HepG2 (cell line): ENCODE results near the gene CTDSP1. TPM values are rescaled to one million over a fixed set of nuclear protein-coding genes. Genes with fewer than 3 reads are reported as not detected.

Experiments used
- ATAC-seq: fragments of 200-7000 bp; cut with Tn5 transposase; 3 replicates; pipeline ENCODE4 v1.9.1; 2020; ENCODE audit warnings: mild to moderate bottlenecking, moderate library complexity
- BruUV-seq: library from RNA; stranded (reverse); fragments of 400-500 nt; replicated peaks from 2 replicates; lab custom pipeline; 2021; lab: Mats Ljungman, UMichigan
- CTCF ChIA-PET: fragments of 300-600 bp; formaldehyde crosslinking; extraction: SDS; loops from one replicate; lab custom pipeline; 2021; ENCODE audit warnings: low total read pairs, inconsistent platforms, low intra/inter-chr PET ratio; lab: Yijun Ruan, JAX
- POLR2A ChIA-PET: fragments of 350-600 bp; sonication (Branson Sonifier 250); formaldehyde crosslinking; loops from one replicate; lab custom pipeline; 2020; ENCODE audit warnings: antibody characterized with exemption, inconsistent platforms; lab: Yijun Ruan, JAX
- DNase-seq: peaks from one replicate; pipeline ENCODE4 v3.0.0-alpha.2; 2015; ENCODE audit warnings: low spot score
- FAIRE-seq: peaks from 3 replicates; lab custom pipeline; 2011; peaks lifted over from hg19 to GRCh38; lab: Jason Lieb, UNC
- H2AFZ ChIP-seq: one replicate; pipeline ENCODE4 v1.6.1; 2011; ENCODE audit warnings: low read length, inconsistent platforms
- H3K27ac ChIP-seq: fragments of 300-600 bp; 3 replicates; pipeline ENCODE4 v1.8.0; 2011; ENCODE audit warnings: mixed run types, mild to moderate bottlenecking, mixed read lengths, low read length, inconsistent platforms; ENCODE audit not compliant: insufficient read depth; ENCODE audit errors: extremely low read length
- H3K27me3 ChIP-seq, 2 experiments: fragments of 200-600 bp in 1 of 2; 2 replicates in 1 of 2; 3 replicates in 1 of 2; pipeline versions ENCODE4 v1.6.0 to v1.8.0; 2011; ENCODE audit warnings: low read length in 2 of 2, mild to moderate bottlenecking in 2 of 2, moderate library complexity in 2 of 2, inconsistent platforms in 1 of 2; ENCODE audit not compliant: insufficient read depth in 2 of 2, control insufficient read depth in 1 of 2
- H3K36me3 ChIP-seq, 2 experiments: fragments of 200-600 bp in 1 of 2; replicated peaks in 1 of 2; 2 replicates in 1 of 2; 3 replicates in 1 of 2; pipeline versions ENCODE4 v1.5.1 to v1.8.0; 2011; ENCODE audit warnings: low read length in 2 of 2, inconsistent platforms in 1 of 2; ENCODE audit not compliant: insufficient read depth in 2 of 2, control insufficient read depth in 1 of 2
- H3K4me1 ChIP-seq: 2 replicates; pipeline ENCODE4 v1.5.1; 2012; ENCODE audit warnings: low read length, inconsistent platforms; ENCODE audit not compliant: insufficient read depth
- H3K4me2 ChIP-seq: 2 replicates; pipeline ENCODE4 v1.6.0; 2011; ENCODE audit warnings: low read depth, low read length, inconsistent platforms
- H3K4me3 ChIP-seq, 3 experiments: fragments of 200-600 bp in 1 of 3; sonication (generic), shearing (Covaris generic) in 1 of 3; replicated peaks in 1 of 3; 2 replicates each; pipeline ENCODE4 v1.5.1; 2011 to 2016; ENCODE audit warnings: low read length in 3 of 3, inconsistent platforms in 2 of 3, low read depth in 2 of 3, mild to moderate bottlenecking in 2 of 3, control low read depth in 1 of 3, mixed read lengths in 1 of 3; ENCODE audit not compliant: insufficient read depth in 1 of 3
- H3K79me2 ChIP-seq: one replicate; pipeline ENCODE4 v1.6.1; 2011; ENCODE audit warnings: low read length, inconsistent platforms; ENCODE audit not compliant: insufficient read depth
- H3K9ac ChIP-seq: 2 replicates; pipeline ENCODE4 v1.6.0; 2011; ENCODE audit warnings: mild to moderate bottlenecking, low read depth, low read length, inconsistent platforms; ENCODE audit not compliant: insufficient read depth
- H3K9me3 ChIP-seq: 2 replicates; pipeline ENCODE4 v1.5.1; 2012; ENCODE audit warnings: mild to moderate bottlenecking, low read length
- H4K20me1 ChIP-seq: 2 replicates; pipeline ENCODE4 v1.6.0; 2011; ENCODE audit warnings: inconsistent platforms, mild to moderate bottlenecking, low read length, moderate library complexity; ENCODE audit not compliant: insufficient read depth
- CENPX ChIP-seq: sonication (generic); formaldehyde crosslinking; IDR thresholded peaks from 2 replicates; pipeline ENCODE4 v1.9.0; 2021; ENCODE audit warnings: mild to moderate bottlenecking, missing genetic modification reagents, moderate library complexity
- MIER2 ChIP-seq: IDR thresholded peaks from 2 replicates; pipeline ENCODE4 v1.6.1; 2016; ENCODE audit warnings: missing biosample characterization, missing genetic modification reagents
- RARG ChIP-seq: sonication (generic); formaldehyde crosslinking; IDR thresholded peaks from 2 replicates; pipeline ENCODE4 v1.4.0; 2020; ENCODE audit warnings: low read depth, mild to moderate bottlenecking, missing genetic modification reagents
- SMAD9 ChIP-seq: sonication (generic); formaldehyde crosslinking; IDR thresholded peaks from 2 replicates; pipeline ENCODE4 v1.5.1; 2020; ENCODE audit warnings: mild to moderate bottlenecking, missing genetic modification reagents
- SNRNP70 ChIP-seq: fragments of 200-400 bp; formaldehyde crosslinking; IDR thresholded peaks from 2 replicates; pipeline ENCODE4 v1.6.1; 2017; ENCODE audit warnings: mild to moderate bottlenecking, low read depth, low read length, moderate library complexity
- ZNF549 ChIP-seq: sonication (generic); formaldehyde crosslinking; IDR thresholded peaks from 2 replicates; pipeline ENCODE4 v1.5.0; 2020; ENCODE audit warnings: missing genetic modification reagents
- ZNF629 ChIP-seq: sonication (generic); formaldehyde crosslinking; conservative IDR thresholded peaks from 2 replicates; pipeline ENCODE4 v1.5.0; 2020; ENCODE audit warnings: missing genetic modification reagents
- WGBS: methylation state at CpG from one replicate; pipeline ENCODE4 v1.1.6; 2017; ENCODE audit warnings: low lambda C conversion rate; 5-methylcytosine and 5-hydroxymethylcytosine counted together
- in situ Hi-C: cut with HindIII; loops from 2 replicates; pipeline ENCODE4 v1.10.0; 2017; ENCODE audit warnings: low pct_unique_long_range_greater_than_20kb; ENCODE audit not compliant: extremely low pct_ligation_motif_present
- intact Hi-C: fragments of 100-400 bp; cut with micrococcal nuclease; formaldehyde crosslinking; loops from one replicate; pipeline ENCODE4 v1.10.0; 2022; ENCODE audit not compliant: unreplicated experiment
- polyA plus RNA-seq, 8 experiments: library from polyadenylated mRNA; depleted of rRNA in 3 of 8; stranded (reverse) in 7 of 8; unstranded in 1 of 8; fragments of >200 nt; fragmentation: Illumina TruSeq in 4 of 8; extraction: Trizol in 4 of 8; gene quantifications; 2 replicates each; pipeline versions ENCODE4 v1.2.1 to v1.2.3, GENCODE V29; 2011 to 2016; ENCODE audit warnings: low read depth in 4 of 8, missing spikeins in 1 of 8, mixed read lengths in 1 of 8; ENCODE audit not compliant: insufficient read depth in 1 of 8
- total RNA-seq, 5 experiments: library from RNA; depleted of rRNA; stranded (reverse); fragments of >200 nt; fragmentation: Illumina TruSeq; extraction: Trizol; gene quantifications; 2 replicates each; pipeline ENCODE4 v1.2.3, GENCODE V29; 2016; ENCODE audit warnings: low read depth in 1 of 5
- TF ChIP-seq, protein P1 (sequence below): sonication (generic); formaldehyde crosslinking; IDR thresholded peaks from 2 replicates; pipeline ENCODE4 v1.4.0; 2020; ENCODE audit warnings: missing genetic modification reagents

The CTDSP1 gene
- total and polyA plus RNA-seq, 2 of the 13 experiments (the other 11 are each of a cell fraction or from before 2014, with no cell fraction given), result 91.0 to 268 TPM

DNA sequence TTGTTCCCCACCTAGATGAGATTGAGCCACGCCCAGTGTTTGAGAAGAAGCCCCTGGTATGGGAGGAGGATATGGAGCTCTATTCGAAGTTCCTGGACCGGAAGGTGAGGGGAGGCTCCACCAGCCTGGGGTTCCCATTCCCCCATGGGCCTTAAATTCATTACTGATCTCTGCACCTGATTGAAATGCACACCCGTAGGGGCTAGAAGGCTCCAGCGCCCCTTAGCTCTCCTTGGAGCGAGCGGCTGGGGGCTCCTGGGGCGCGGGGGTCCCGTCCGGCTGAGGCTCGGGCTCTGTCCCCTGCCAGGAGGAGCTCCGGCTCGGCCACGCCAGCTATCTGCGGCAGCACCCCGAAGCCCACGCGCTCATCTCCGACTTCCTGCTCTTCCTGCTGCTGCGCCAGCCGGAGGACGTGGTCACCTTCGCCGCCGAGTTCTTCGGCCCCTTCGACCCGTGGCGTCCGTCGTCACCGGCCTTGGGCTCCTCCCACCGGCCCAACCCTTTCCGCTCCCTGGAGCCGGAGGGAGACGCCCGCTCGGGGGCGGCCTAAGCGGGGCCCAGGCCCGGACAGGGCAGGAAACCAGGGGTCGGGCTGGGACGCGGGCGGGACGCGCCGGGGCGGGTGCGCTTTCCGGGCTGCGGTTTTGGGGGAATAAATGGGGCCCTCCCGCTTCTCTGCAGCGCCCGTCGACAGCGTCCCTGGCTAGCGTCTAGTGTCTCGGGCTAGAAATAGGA is 32.1 kb upstream of the CTDSP1 start (continued):
- TF ChIP-seq SMAD9 (CRISPR knock-in tag) (no peak), SNRNP70 (no peak), CENPX (CRISPR knock-in tag) (no peak), ZNF549 (CRISPR knock-in tag) (no peak), MIER2 (no peak)
- TF ChIP-seq, protein P1, sequence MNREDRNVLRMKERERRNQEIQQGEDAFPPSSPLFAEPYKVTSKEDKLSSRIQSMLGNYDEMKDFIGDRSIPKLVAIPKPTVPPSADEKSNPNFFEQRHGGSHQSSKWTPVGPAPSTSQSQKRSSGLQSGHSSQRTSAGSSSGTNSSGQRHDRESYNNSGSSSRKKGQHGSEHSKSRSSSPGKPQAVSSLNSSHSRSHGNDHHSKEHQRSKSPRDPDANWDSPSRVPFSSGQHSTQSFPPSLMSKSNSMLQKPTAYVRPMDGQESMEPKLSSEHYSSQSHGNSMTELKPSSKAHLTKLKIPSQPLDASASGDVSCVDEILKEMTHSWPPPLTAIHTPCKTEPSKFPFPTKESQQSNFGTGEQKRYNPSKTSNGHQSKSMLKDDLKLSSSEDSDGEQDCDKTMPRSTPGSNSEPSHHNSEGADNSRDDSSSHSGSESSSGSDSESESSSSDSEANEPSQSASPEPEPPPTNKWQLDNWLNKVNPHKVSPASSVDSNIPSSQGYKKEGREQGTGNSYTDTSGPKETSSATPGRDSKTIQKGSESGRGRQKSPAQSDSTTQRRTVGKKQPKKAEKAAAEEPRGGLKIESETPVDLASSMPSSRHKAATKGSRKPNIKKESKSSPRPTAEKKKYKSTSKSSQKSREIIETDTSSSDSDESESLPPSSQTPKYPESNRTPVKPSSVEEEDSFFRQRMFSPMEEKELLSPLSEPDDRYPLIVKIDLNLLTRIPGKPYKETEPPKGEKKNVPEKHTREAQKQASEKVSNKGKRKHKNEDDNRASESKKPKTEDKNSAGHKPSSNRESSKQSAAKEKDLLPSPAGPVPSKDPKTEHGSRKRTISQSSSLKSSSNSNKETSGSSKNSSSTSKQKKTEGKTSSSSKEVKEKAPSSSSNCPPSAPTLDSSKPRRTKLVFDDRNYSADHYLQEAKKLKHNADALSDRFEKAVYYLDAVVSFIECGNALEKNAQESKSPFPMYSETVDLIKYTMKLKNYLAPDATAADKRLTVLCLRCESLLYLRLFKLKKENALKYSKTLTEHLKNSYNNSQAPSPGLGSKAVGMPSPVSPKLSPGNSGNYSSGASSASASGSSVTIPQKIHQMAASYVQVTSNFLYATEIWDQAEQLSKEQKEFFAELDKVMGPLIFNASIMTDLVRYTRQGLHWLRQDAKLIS (CRISPR knock-in tag), result no peak

DNA sequence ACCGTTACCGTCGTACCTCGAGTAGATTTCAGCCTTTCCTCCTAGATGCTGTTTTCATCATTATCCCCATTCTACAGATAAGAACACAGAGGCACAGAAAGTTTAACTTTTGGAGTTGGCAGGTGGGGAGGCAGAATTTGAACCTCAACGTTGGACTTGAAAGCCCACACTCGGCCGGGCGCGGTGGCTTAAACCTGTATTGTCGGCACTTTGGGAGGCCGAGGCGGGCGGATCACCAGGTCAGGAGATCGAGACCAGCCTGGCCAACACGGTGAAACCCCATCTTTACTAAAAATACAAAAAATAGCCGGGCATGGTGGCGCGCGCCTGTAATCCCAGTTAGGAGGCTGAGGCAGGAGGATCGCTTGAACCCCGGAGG is 31.5 kb upstream of the CTDSP1 start:
- Histone ChIP-seq H3K4me3 (no peak overlapping the region), H3K79me2 (no peaks in the 10 kb centered on the region), H3K9me3 (no peaks in the 10 kb centered on the region), H3K36me3 (no peaks in the 10 kb centered on the region), H3K27me3 (peaks cover 2% of the 10 kb centered on the region in 2 experiments; a peak in 2 of 5 replicates), H3K27ac (no peak overlapping the region), H3K4me1 (peaks cover 42% of the 10 kb centered on the region), H2AFZ (no peak overlapping the region), H3K9ac (no peak overlapping the region), H4K20me1 (no peaks in the 10 kb centered on the region), H3K4me2 (no peak overlapping the region)
- FAIRE-seq, result no peak
- intact Hi-C loops (no loop called here), in situ Hi-C loops (no loop called here)
- no peak for DNase-seq
- CTCF ChIA-PET, result no interaction called here
- no TSS peak for BruUV-seq
- POLR2A ChIA-PET, result no interaction called here
- ATAC-seq, result no peak
- peak; percentile 68 for TF ChIP-seq ZNF629
- TF ChIP-seq RARG (CRISPR knock-in tag), result no peak
- 86% methylated on average over 21 of the region's 21 CpGs for WGBS
